GM12878 (cell line): ENCODE results near the gene TCF23.
"Not testable (repeated sequence)": the region's sequence is repeated elsewhere in the genome, so short reads cannot be mapped to it uniquely, and the experiment has no call there.

Source experiments
- SPI1 ChIP-seq: IDR thresholded peaks from 2 replicates; pipeline ENCODE4 v1.6.1; 2011; ENCODE audit warnings: low read depth, mild to moderate bottlenecking, low read length, moderate library complexity, borderline replicate concordance; ENCODE audit not compliant: insufficient read depth
- ZNF622 ChIP-seq: fragments of 450-650 bp; IDR thresholded peaks from 2 replicates; pipeline ENCODE4 v1.6.1; 2017; ENCODE audit warnings: mild to moderate bottlenecking, inconsistent platforms

- TF ChIP-seq SPI1, ZNF622: not testable (repeated sequence)
Observed at GRCh38 chr2:27175781-27176180, 27.0 kb downstream of the TCF23 start.
